Keratinocyte (primary cell): ENCODE data around the gene TRAF3IP1. TPM values are rescaled to one million over a fixed set of nuclear protein-coding genes. Genes with fewer than 3 reads are reported as not detected.

Experiments used
- DNase-seq: peaks from one replicate; pipeline ENCODE4 v3.0.0-alpha.2; 2011; ENCODE audit warnings: low read depth, missing footprints, low spot score
- FAIRE-seq: peaks from 2 replicates; lab custom pipeline; 2011; peaks lifted over from hg19 to GRCh38; lab: Jason Lieb, UNC
- H2AFZ ChIP-seq: 2 replicates; pipeline ENCODE4 v1.6.0; 2012; ENCODE audit warnings: low read length, control low read depth, inconsistent platforms; ENCODE audit not compliant: control insufficient read depth
- H3K27ac ChIP-seq: 2 replicates; pipeline ENCODE4 v1.5.1; 2011; ENCODE audit warnings: low read length; ENCODE audit not compliant: control insufficient read depth, insufficient read depth
- H3K27me3 ChIP-seq: 3 replicates; pipeline ENCODE4 v1.6.0; 2011; ENCODE audit warnings: low read length; ENCODE audit not compliant: control insufficient read depth, insufficient read depth; ENCODE audit errors: extremely low read depth
- H3K36me3 ChIP-seq, 2 experiments: 2 replicates in 1 of 2; 3 replicates in 1 of 2; pipeline ENCODE4 v1.5.1; 2011; ENCODE audit warnings: low read length in 2 of 2, mild to moderate bottlenecking in 1 of 2; ENCODE audit not compliant: control insufficient read depth in 2 of 2, insufficient read depth in 2 of 2; ENCODE audit errors: extremely low read depth in 1 of 2
- H3K4me1 ChIP-seq: 3 replicates; pipeline ENCODE4 v1.5.1; 2011; ENCODE audit warnings: low read length; ENCODE audit not compliant: control insufficient read depth, insufficient read depth; ENCODE audit errors: extremely low read depth
- H3K4me2 ChIP-seq: 3 replicates; pipeline ENCODE4 v1.6.0; 2011; ENCODE audit warnings: low read depth, low read length; ENCODE audit not compliant: control insufficient read depth, insufficient read depth; ENCODE audit errors: extremely low read depth
- H3K4me3 ChIP-seq, 3 experiments: fragments of 200-600 bp in 1 of 3; sonication (generic) in 1 of 3; 2 replicates in 2 of 3; 3 replicates in 1 of 3; pipeline ENCODE4 v1.5.1; 2011 to 2016; ENCODE audit warnings: low read length in 3 of 3, mild to moderate bottlenecking in 3 of 3, control low read depth in 2 of 3, inconsistent platforms in 1 of 3, low read depth in 1 of 3, mixed read lengths in 1 of 3, mixed run types in 1 of 3, moderate library complexity in 1 of 3; ENCODE audit not compliant: control insufficient read depth in 2 of 3, insufficient read depth in 2 of 3; ENCODE audit errors: extremely low read depth in 1 of 3
- H3K79me2 ChIP-seq: 2 replicates; pipeline ENCODE4 v1.6.0; 2012; ENCODE audit warnings: low read length; ENCODE audit not compliant: control insufficient read depth, insufficient read depth
- H3K9ac ChIP-seq: 3 replicates; pipeline ENCODE4 v1.6.0; 2011; ENCODE audit warnings: low read length; ENCODE audit not compliant: control insufficient read depth, insufficient read depth; ENCODE audit errors: extremely low read depth
- H3K9me1 ChIP-seq: 3 replicates; pipeline ENCODE4 v1.6.0; 2011; ENCODE audit warnings: low read length; ENCODE audit not compliant: control insufficient read depth, insufficient read depth; ENCODE audit errors: extremely low read depth
- H3K9me3 ChIP-seq: 2 replicates; pipeline ENCODE4 v1.5.1; 2012; ENCODE audit warnings: low read depth, low read length; ENCODE audit not compliant: control insufficient read depth
- H4K20me1 ChIP-seq: 3 replicates; pipeline ENCODE4 v1.6.0; 2011; ENCODE audit warnings: low read length; ENCODE audit not compliant: control insufficient read depth, insufficient read depth; ENCODE audit errors: extremely low read depth
- EZH2 ChIP-seq: IDR thresholded peaks from one replicate; pipeline ENCODE4 v1.6.1; 2012; ENCODE audit warnings: inconsistent platforms, mild to moderate bottlenecking, low read length, moderate library complexity
- dilution Hi-C: fragments of 300-500 bp; cut with MboI; formaldehyde crosslinking; loops from one replicate; pipeline ENCODE4 v1.7.0; 2020; ENCODE audit warnings: low sequenced_read_pairs; ENCODE audit not compliant: extremely low pct_ligation_motif_present
- polyA plus RNA-seq, 5 experiments: library from polyadenylated mRNA; depleted of rRNA in 3 of 5; stranded (reverse) in 3 of 5; stranded (forward) in 1 of 5; unstranded in 1 of 5; fragments of >200 nt; gene quantifications; 1 replicate in 1 of 5; 2 replicates in 3 of 5; 3 replicates in 1 of 5; pipeline versions ENCODE4 v1.2.1 to v1.2.3, GENCODE V29; 2011 to 2012; ENCODE audit warnings: missing spikeins in 2 of 5, low read depth in 1 of 5, low replicate concordance in 1 of 5
- TF ChIP-seq, protein P1 (sequence below), 3 experiments: IDR thresholded peaks in 1 of 3; conservative IDR thresholded peaks in 1 of 3; optimal IDR thresholded peaks in 1 of 3; 2 replicates in 2 of 3; 3 replicates in 1 of 3; pipeline versions ENCODE3 to v1.5.1; 2011; ENCODE audit warnings: low read length in 3 of 3, mild to moderate bottlenecking in 3 of 3, moderate library complexity in 2 of 3, control low read depth in 1 of 3, inconsistent platforms in 1 of 3; ENCODE audit not compliant: insufficient read depth in 2 of 3; ENCODE audit errors: extremely low read depth in 1 of 3

The TRAF3IP1 gene
- polyA plus RNA-seq, 1 donor (not counting 4 experiments of a cell fraction or from before 2014, with no cell fraction given), result 7.0 TPM

- Histone ChIP-seq H3K9ac (no peak overlapping the region), H4K20me1 (no peaks in the 10 kb centered on the region), H3K4me1 (no peaks in the 10 kb centered on the region), H3K36me3 (no peaks in the 10 kb centered on the region), H3K4me3 (no peak overlapping the region), H3K27ac (no peak overlapping the region), H2AFZ (no peak overlapping the region), H3K9me1 (no peaks in the 10 kb centered on the region), H3K9me3 (no peaks in the 10 kb centered on the region), H3K79me2 (no peaks in the 10 kb centered on the region), H3K4me2 (no peak overlapping the region), H3K27me3 (peaks cover 9% of the 10 kb centered on the region)
- no peak for TF ChIP-seq EZH2
- TF ChIP-seq, protein P1, sequence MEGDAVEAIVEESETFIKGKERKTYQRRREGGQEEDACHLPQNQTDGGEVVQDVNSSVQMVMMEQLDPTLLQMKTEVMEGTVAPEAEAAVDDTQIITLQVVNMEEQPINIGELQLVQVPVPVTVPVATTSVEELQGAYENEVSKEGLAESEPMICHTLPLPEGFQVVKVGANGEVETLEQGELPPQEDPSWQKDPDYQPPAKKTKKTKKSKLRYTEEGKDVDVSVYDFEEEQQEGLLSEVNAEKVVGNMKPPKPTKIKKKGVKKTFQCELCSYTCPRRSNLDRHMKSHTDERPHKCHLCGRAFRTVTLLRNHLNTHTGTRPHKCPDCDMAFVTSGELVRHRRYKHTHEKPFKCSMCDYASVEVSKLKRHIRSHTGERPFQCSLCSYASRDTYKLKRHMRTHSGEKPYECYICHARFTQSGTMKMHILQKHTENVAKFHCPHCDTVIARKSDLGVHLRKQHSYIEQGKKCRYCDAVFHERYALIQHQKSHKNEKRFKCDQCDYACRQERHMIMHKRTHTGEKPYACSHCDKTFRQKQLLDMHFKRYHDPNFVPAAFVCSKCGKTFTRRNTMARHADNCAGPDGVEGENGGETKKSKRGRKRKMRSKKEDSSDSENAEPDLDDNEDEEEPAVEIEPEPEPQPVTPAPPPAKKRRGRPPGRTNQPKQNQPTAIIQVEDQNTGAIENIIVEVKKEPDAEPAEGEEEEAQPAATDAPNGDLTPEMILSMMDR (optimal IDR thresholded peaks at IDR 0.05 in 1 of 3, IDR thresholded peaks at IDR 0.05 in 1 of 3, conservative IDR thresholded peaks at IDR 0.05 in 1 of 3; ENCODE audit: extremely low read depth in 1 of 3, insufficient read depth in 2 of 3, low read length in 3 of 3), result no peak
- dilution Hi-C loops, result no loop called here
- FAIRE-seq, result no peak
- no peak for DNase-seq
These were observed 18.2 kb upstream of the TRAF3IP1 start for GRCh38 chr2:238302087-238302486.

- Histone ChIP-seq H3K79me2 (no peaks in the 10 kb centered on the region), H3K27me3 (peaks cover 3% of the 10 kb centered on the region), H3K4me2 (no peak overlapping the region), H3K4me3 (no peak overlapping the region), H3K27ac (no peak overlapping the region), H2AFZ (no peak overlapping the region), H3K9ac (no peak overlapping the region), H3K9me1 (no peaks in the 10 kb centered on the region), H3K4me1 (no peaks in the 10 kb centered on the region), H3K9me3 (no peaks in the 10 kb centered on the region), H4K20me1 (no peaks in the 10 kb centered on the region), H3K36me3 (no peaks in the 10 kb centered on the region)
- no peak for DNase-seq
- dilution Hi-C loops, result no loop called here
- TF ChIP-seq EZH2, result no peak
- TF ChIP-seq, protein P1 (optimal IDR thresholded peaks at IDR 0.05 in 1 of 3, IDR thresholded peaks at IDR 0.05 in 1 of 3, conservative IDR thresholded peaks at IDR 0.05 in 1 of 3; ENCODE audit: extremely low read depth in 1 of 3, insufficient read depth in 2 of 3, low read length in 3 of 3), result no peak
- FAIRE-seq, result no peak
These were observed 17.6 kb upstream of the TRAF3IP1 start for GRCh38 chr2:238302751-238303150.
